ENCODE results near the gene PCCA.
"Not testable (repeated sequence)": the region's sequence is repeated elsewhere in the genome, so short reads cannot be mapped to it uniquely, and the experiment has no call there.

PCCA gene

DNA sequence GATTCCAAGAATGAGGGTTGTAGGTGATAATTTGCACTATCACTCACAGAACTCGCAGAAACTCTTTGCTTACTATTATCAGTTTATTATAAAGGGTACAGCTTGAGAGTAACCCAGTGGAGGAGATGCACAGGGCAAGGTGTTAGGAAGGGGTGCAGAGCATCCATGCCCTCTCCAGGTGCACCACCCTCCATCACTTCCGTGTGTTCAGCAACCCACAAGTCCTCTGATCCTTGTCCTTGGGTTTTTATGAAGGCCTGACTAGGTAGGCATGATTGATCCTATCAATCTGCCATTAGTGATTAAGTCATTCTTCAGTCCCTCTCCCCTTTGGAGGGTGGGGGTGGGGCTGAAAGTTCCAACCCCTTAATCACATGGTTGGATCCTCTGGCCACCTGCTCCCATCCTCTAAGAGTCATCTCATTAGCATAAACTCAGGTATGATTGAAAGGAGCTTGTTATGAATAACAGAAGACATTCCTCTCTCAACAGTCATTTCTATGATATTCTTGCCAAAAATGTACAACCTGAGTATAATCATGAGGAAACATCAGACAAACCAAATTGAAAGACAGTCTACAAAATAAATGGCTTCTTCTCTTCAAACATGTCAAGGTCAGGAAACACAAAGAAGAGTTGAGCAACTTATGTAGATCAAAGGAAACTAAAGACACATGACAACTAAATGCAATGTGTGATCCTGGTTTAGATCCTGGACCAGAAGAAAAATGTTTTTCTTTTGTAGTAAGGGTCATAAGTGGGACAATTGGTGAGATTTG lies 225.4 kb downstream of the PCCA start:
- DNase-seq = no peak

DNA sequence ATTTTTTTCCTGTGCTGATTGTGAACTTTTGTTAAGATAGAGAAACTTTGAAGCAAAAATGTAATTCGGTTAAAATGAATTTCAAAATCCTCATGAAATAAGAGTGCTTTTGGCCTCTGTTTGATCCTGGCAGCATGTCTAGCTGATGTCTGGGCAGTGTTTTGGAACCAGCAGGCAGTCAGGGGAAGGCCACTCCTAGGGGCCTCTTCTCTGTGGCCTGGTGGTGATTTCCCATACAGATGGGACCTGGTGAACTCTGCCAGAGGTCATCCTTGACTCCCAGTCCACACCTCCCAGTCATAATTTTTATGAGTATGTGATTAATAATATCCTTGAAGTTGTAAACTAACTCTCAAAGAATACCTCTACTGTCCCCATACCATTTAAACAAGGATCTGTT lies 226.6 kb downstream of the PCCA start:
- DNase-seq = no peak

DNA sequence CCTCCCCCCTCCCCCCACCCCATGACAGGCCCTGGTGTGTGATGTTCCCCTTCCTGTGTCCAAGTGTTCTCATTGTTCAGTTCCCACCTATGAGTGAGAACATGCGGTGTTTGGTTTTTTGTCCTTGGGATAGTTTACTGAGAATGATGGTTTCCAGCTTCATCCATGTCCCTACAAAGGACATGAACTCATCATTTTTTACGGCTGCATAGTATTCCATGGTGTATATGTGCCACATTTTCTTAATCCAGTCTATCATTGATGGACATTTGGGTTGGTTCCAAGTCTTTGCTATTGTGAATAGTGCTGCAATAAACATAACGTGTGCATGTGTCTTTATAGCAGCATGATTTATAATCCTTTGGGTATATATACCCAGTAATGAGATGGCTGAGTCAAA lies 229.6 kb downstream of the PCCA start:
- not testable (repeated sequence) for DNase-seq

DNA sequence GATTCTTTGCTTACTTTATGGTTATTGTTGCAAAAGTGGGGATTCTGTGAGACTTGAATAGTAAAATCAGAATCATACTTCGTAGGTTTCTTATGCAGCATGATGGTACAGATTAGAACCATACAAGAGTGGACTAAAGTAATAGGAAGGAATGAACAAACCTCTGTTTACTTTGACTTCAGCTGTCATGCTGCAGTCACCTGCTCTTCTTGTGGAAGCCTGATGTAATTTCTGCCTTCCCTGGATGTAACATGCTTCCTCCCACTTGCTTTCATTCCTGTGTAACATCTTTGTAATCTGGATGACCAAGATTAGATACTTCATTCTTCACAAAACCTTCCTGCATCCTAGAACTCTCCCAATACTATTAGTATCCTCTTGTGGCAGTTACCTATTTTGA lies 235.0 kb downstream of the PCCA start:
- no peak for DNase-seq

DNA sequence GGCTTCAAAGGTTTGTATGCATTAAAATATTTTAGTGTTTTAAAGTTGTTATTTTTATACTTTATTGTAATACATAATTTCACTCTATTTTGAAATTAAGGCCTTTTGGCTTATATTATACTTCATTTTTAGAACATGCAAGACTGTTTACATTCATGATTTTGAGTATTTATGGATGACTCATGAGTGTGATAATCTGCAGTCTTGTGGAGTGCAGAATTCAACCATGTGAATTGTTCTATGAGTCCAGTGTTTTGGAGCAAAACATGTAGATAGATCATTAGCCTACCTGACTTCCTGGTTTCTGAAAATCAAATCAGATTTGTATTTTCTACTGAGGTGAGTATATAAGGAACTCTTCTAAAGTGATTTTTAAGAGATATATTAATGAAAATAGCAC lies 241.8 kb downstream of the PCCA start:
- DNase-seq = no peak

DNA sequence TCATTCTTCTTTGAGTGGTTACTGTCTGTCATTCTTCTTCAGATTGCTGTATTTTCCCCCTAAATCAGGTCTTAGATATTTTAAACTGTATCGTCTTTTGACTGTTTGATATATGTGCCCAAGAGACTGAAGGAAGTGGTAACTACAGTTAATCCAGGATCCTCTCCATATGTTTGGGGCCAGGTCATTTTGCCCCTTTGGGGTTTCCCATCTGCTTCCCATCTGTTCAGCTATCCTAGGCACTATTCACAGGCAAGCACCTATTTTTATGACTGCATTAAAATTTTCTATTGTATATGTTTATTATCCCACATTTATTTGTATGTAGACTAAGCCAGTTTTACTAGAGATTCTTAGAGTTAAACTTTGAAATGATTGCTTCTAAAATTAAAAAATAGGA lies 244.2 kb downstream of the PCCA start:
- no peak for DNase-seq

DNA sequence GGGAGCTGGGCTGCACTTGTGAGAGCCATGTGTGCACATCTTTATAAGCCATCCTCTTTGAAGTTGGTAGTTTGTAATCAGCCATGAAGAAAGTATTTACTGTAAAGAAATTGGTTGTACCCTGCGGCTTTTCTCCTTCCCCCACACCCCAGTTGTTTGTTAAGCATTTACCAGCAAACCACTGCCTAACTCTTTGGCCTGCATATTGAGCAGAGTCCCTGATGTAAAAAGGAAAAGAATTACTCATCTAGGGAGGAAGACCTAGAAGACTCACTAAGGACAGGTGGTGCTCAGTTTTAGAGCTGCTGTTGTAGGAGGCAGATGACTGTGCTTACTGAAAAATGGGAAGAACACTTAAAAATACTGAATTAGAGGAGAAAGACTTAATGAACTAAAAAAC lies 245.3 kb downstream of the PCCA start:
- no peak for DNase-seq

DNA sequence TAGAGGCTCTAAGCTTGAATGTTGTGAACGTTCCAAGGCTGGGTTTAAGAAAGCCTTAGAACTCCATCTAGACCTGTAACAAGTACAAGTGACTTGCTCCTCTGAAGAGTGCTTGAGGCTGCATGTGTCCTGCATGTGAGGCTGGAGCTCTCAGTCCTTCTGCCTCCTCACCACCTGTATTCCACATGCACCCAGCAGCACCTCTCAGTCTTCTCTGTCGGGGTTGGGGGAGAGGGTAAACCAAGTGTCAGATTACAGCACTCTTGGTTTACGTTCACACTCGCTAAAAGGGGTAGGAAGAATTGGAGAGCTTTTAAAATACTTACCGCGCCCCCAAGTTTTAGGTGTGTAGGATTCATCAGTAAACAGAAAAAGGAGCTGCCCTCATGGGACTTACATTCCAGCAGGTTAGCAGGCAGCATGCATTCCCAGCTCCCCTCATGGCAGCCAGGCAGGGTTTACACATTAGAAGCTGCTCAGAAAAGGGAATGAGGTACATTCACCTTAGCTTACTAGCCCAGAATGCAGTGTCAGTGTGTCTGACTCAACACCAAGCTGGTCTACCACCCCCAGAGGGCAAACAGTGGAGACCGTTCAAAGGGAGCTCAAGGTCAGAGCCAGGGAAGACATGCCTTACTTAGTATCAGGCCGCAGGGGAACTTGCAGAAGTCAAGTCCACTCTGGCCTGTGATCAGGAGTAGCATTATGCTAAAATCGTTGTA lies 248.1 kb downstream of the PCCA start:
- DNase-seq = no peak

DNA sequence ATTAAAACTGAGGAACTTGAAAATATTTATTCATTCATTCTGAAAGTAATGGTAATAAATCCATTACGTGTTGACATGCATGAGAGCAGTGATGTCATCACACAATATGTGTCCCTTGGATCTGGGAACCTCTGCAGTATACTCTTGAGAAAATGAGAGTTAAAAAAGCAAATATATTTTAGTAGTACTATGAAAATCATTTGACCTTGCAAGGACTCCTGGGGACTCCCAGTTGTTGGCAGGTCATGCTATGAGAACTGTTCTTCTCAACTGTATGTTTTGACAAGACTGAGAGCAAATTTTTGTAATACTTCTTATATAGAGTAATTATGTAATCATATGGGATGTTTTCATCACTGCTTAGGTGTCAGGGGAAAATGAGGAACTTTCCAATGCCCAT lies 249.4 kb downstream of the PCCA start:
- no peak for DNase-seq

DNA sequence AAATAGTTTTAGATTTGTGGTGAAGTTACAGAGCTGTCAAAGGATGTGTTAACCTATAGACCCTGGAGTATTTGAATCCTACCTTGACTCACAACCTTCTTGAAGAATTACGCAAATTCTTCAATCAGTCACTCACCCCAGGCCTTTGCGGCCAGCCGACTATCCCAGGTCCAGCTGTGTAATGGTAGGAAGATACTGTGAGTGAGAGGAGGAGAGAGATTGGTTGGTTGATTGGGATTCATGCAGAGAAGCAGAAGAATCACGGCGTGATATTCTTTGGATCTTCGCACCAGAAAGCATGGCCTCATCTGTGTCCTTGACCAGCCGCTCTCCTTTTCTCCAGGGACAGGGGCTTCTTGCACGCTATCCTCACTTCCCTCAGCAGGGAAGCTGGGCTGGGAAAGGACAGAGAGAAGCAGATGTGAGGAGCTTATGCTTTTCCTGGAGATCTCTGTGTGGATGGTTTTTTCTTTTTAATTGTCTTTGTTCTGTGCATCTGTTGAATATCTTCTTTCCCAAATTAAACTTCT lies 250.6 kb downstream of the PCCA start:
- DNase-seq = no peak

DNA sequence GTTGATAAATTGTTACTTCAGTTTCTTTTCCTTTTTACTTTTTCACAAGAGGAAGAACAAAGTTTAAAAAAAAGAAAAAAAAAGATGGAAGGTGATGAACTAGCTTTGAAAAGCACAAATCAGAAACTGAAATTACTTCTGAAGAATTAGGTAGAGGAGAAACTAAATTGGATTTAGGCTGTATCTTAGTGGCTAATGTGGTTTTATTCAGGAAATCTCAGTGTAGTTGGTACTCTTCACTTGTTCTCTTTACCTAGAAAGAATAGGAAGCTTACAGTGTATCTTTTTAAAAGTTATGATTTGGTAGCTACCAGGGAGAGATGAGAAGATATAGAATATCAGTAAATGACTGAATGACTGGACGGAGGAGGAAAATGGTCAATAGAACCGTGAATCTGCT lies 252.0 kb downstream of the PCCA start:
- no peak for DNase-seq

DNA sequence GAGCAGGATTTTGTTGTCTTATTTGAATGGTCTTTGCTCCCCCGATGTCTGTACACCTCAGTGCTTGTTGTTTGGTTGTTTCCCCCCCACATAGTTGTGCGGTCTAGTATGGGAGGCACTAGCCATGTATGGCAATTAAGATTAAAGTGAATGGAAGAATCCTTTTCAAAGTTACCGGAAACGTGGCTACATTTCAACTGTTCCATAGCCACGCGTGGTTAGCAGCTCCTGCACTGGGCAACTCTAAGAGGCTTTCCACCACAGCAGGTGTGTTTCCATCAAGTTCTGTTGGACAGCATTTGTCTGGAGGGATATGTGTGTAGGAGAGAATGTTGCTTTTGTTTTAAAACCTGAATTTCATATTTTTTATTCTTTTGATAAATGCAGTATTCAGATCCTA lies 252.4 kb downstream of the PCCA start:
- no peak for DNase-seq

DNA sequence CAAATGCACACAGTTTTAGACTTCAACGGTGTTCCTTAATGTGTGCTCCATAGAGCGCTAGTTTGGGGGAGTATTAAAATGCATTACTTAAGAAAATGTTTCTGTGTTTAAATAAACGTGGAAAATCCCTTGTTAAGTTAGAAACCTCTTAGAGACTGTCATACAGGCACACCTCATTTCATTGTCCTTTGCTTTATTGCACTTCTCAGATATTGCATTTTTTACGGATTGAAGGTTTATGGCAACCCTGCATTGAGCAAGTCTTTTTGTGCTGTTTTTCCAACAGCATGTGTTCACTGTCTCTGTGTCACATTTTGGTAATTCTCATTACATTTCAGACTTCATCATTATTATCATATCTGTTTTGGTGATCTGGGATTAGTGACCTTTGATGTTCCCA lies 255.7 kb downstream of the PCCA start:
- no peak for DNase-seq

DNA sequence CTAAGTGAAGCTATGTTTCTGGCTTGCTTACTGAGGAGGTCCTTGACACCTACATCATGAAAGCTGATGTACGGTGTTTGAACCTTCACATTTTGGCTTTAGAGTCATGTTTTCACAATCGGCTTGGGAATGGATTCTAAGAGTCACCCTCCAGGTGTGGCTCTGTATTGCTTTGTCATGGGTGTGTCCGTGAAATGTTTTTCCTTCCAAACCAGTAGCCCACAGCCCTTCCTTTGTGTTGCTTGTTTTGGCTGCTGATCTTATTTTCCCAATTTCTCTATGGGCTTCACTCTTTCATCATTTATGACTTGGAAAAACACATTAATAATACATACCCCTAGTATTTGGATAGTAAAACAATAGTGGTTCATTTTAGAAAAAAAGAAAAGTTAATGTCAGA lies 259.1 kb downstream of the PCCA start:
- DNase-seq = peak; percentile 15 to 65

DNA sequence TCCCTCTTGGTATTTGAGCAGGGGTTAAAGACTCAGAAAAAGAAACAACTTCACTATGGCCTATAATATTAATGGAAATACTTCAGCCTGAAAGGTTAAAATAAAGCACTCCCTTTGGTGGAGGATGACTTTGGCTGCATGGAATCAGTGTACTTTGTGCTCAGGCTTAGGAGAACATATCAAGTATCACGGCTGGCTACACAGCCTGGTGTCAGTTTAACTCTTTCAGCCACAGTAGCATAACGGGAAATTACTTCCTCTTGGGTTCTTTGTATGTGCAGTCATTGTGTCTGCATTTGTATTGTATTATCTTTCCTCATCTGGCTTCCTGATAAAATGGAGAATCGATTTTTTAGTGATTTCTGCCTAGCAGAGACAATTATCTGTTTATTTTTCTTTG lies 260.7 kb downstream of the PCCA start:
- DNase-seq = peak; percentile 21 to 72

DNA sequence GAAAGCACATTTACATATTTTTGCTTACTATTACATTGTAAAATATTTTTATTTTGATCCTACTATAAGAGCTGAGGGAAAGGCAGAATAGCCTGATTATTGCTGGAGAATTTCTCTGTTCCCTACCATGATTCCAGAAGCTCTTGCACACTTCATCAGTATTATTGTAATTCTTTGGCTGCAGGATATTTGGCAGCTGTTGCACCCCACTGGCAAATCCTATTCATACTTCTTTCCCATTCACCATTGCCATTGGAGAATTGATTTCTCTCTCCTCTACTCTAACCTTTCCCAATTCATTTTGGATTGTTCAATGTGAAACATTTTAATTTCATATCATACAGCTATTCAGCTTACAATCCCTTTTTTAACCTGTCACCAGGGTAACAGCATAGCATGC lies 261.7 kb downstream of the PCCA start:
- peak; percentile 24 to 68 for DNase-seq

DNA sequence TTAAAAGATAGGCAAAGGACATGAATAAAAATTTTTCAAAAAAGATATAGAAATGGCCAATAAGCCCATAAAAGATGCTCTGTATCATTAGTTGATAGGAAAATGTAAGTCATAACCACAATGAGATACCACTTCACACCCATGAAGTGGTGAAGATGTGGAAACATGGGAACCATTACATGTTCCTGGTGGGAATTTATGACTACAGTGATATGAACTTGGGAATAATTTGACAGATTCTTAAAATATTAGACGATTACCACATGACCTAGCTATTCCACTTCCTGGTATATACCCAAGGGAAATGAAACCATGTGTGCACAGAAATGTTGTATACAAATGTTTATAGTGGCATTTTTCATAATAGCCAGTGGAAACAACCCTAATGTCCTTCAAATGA lies 267.5 kb downstream of the PCCA start:
- no peak for DNase-seq

DNA sequence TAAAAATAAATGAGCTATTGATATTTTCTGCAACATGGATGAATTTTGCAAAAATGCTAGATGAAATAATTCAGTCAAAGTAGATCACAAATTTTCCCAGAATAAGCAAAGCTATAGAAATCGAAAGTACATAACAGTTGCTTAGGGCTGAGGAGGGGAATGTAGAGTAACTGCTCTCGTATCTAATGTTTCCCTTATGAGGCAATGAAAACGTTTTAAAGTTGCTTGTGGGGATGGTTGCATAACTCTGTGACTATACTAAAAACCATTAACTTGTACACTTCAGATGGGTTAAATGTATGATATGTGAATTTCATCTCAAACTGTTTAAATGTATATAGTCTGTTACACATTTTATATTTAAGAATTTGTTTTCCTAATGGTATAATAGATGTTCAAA lies 268.0 kb downstream of the PCCA start:
- DNase-seq = no peak

DNA sequence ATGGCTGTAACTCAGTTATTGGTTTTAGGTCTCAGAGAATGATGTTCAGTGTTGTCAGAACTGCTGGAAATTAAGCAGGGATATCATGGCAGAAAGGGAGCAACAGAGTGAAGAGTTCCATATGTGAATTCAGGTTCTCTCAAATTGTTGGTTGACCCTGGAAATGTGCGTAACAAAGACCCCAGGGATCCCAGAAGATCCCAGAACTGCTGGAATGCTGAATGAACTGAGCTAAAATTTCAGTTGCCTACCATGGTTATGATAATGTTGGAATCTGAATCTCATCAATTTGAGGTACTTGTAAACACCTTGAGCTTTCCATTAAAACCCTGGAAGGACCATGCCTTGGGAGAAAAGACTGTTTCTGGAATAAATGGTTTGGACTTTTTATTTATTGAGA lies 268.9 kb downstream of the PCCA start:
- no peak for DNase-seq

DNA sequence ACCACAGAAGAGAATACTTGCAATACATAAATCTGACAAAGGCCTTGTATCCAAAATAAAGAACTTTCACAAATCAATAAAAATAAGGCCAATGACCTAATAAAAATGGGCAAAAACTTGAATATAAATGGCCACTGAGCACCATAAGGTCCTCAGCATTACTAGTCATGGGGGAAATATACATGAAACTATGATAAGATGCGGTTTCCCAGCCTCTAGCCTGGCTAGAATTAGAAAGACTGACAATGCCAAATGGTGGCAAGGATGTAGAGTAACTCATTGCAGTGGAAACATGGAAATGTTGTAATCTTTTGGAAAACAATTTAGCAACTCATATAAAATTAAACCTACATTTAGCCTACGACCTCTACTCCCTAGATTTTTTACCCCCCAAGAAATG lies 272.6 kb downstream of the PCCA start:
- no peak for DNase-seq

DNA sequence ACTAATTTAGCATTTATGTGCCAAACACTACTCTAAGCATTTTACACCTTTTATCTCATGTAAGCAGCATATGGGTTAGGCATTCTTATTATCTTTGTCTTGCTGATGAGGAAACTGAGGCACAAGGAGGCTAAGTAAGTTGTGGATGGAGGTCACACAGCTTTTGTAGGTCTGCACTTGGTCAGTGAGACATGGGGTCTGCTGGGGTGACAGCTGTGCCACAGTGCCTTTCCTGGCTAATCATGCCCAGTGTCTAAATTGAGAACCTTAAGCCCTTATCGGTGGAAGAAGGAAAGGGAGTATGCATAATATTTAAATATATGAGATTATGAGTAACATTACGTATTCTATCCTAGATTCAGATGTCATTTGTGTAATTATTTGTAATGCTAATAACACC lies 273.5 kb downstream of the PCCA start:
- no peak for DNase-seq

DNA sequence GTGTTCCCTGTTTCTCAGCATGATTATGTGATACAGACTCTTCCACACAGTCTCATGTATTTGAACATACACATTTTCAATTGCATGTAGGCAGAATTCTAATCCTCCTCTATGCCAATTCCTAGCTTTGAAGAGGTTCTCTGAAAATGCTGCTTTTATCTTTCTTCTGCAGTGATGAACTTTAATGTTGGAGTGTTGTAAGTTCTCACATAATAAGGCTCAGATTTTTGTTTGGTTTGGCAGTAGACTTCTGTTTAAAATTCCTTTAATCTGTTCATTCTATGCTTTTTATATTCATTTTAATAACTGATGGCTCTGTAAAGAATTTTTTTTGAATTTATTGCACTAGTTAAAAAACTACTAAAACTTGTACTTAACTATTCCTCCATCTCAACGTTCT lies 273.9 kb downstream of the PCCA start:
- no peak for DNase-seq

DNA sequence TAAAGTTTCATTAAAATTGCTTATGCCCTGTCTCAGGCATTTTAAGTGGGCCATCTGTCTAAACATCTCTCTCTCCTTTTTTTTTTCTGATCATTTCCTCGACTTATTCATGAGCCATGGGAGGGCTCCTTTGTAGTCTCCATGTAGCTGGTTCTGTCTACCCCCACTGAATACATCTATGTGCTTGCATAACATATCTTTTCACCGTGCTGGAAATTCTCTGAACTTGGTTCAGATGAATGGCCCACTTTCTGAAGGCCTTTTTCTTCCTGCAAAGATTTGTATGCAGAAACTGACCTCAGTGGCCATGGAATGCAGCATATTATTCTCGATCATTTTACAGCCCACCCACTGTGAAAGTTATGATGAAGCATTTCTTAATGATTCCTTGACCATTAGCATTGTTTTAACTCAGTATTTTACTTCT lies 274.4 kb downstream of the PCCA start:
- no peak for DNase-seq

DNA sequence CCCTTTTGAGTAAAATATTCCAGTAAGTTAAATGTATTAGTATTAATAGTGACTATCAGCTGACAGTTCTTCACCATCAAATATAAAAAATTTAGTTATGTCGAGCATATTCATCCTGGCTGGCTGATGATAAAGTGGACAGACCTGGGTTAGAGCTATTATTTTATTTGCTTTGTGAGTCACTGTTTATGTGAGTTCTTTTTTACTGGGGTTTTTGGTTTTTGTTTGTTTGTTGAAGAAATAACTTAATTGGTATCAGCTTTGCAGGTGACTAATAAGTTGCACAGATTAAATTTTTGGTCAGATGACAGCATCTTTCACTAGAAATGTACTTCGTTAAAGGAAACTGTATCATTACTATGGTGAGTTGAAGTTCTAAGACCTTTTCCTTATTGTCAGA lies 275.0 kb downstream of the PCCA start:
- DNase-seq = peak in 1 of 2 experiments; percentile 42

DNA sequence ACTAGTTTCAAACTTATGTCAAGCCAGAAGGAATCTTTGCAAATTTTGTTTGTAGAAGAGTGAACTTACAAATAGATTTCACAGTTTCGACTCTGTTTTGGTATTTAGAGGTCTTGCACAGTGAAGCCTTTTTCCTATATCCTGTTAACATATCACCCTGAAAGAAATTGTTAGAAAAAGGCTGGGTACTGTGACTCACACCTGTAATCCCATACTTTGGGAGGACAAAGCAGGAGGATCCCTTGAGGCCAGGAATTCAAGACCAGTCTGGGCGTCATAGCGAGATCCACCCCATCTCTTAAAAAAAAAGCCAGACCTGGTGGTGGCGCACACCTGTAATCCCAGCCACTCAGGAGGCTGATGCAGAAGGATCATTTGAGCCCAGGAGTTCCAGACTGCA lies 275.7 kb downstream of the PCCA start:
- DNase-seq = no peak
